22Rv1 (cell line): Measurements from ENCODE around the gene CNN3.

ENCODE experiments used
- ZFX ChIP-seq: fragments of 450-650 bp; IDR thresholded peaks from 2 replicates; pipeline ENCODE4 v1.6.1; 2017; ENCODE audit warnings: antibody characterized with exemption, borderline replicate concordance
- TF ChIP-seq, protein P1 (sequence below): fragments of 450-650 bp; IDR thresholded peaks from 2 replicates; pipeline ENCODE4 v1.5.1; 2017; ENCODE audit warnings: mild to moderate bottlenecking

DNA sequence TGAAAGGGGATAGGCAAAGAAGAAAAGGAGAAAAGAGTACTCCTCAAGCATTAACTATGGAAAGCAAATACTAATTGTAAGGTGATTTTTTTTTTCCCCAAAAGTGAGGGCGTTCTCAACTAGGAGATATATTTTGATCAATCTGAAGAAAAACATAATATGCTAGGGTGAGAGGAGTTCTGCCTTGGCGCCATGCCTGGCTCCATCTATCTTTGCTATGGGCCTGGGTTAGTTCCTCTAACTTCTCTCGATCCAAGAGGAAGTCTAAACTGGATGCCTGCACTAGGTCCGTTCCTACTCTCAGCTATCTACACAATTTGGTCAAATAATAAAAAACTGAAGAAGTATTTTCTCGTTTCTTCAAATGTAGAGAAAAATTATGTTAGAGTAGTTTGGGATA is 20.5 kb downstream of the CNN3 start:
- TF ChIP-seq, protein P1, sequence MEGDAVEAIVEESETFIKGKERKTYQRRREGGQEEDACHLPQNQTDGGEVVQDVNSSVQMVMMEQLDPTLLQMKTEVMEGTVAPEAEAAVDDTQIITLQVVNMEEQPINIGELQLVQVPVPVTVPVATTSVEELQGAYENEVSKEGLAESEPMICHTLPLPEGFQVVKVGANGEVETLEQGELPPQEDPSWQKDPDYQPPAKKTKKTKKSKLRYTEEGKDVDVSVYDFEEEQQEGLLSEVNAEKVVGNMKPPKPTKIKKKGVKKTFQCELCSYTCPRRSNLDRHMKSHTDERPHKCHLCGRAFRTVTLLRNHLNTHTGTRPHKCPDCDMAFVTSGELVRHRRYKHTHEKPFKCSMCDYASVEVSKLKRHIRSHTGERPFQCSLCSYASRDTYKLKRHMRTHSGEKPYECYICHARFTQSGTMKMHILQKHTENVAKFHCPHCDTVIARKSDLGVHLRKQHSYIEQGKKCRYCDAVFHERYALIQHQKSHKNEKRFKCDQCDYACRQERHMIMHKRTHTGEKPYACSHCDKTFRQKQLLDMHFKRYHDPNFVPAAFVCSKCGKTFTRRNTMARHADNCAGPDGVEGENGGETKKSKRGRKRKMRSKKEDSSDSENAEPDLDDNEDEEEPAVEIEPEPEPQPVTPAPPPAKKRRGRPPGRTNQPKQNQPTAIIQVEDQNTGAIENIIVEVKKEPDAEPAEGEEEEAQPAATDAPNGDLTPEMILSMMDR: no peak
- no peak for TF ChIP-seq ZFX
